Upper lobe of right lung (tissue), 1 donor: Measurements from ENCODE around the gene TTBK2. TPM values are rescaled to one million over a fixed set of nuclear protein-coding genes. Genes with fewer than 3 reads are reported as not detected.

Experiments
- ATAC-seq: fragments of 200-7000 bp; cut with Tn5 transposase; one replicate; pipeline ENCODE4 v1.9.1; 2020; ENCODE audit warnings: mild to moderate bottlenecking, moderate library complexity
- DNase-seq: peaks from one replicate; pipeline ENCODE4 v3.0.0-alpha.2; 2020
- H3K27ac ChIP-seq: fragments of 200-600 bp; one replicate; pipeline ENCODE4 v1.8.0; 2022
- H3K27me3 ChIP-seq: fragments of 200-600 bp; one replicate; pipeline ENCODE4 v1.8.0; 2022; ENCODE audit warnings: mild to moderate bottlenecking
- H3K36me3 ChIP-seq: fragments of 200-600 bp; one replicate; pipeline ENCODE4 v1.8.0; 2022
- H3K4me1 ChIP-seq: fragments of 200-600 bp; one replicate; pipeline ENCODE4 v1.8.0; 2022
- H3K4me3 ChIP-seq: fragments of 200-600 bp; one replicate; pipeline ENCODE4 v1.8.0; 2022; ENCODE audit warnings: mild to moderate bottlenecking
- H3K9me3 ChIP-seq: fragments of 200-600 bp; one replicate; pipeline ENCODE4 v1.8.0; 2022
- CTCF ChIP-seq: fragments of 200-600 bp; IDR thresholded peaks from one replicate; pipeline ENCODE4 v1.8.0; 2022; ENCODE audit warnings: antibody characterized with exemption
- intact Hi-C: fragments of 100-400 bp; cut with DNase I; formaldehyde crosslinking; loops from one replicate; pipeline ENCODE4 v1.11.0; 2022
- total RNA-seq: library from RNA; stranded (reverse); fragmentation: NEBNext Ultra II Directional; extraction: Animal tissue kit (Norgen Biotek cat#: 25700); gene quantifications from one replicate; pipeline ENCODE4 v1.2.1, GENCODE V29; 2021
- donor health status: DM: no; HTN: yes; CAD: no; lungs with severe emphysema.

TTBK2 gene
- total RNA-seq, 1 donor from 2014 or later = 19.1 TPM

GRCh38 chr15:42868683-42869082 is 51.9 kb downstream of the TTBK2 start:
- Histone ChIP-seq H3K27me3 (no peaks in the 10 kb centered on the region), H3K27ac (no peak overlapping the region), H3K36me3 (no peaks in the 10 kb centered on the region), H3K9me3 (no peaks in the 10 kb centered on the region), H3K4me1 (no peaks in the 10 kb centered on the region), H3K4me3 (no peak overlapping the region)
- DNase-seq = no peak
- TF ChIP-seq CTCF = no peak
- intact Hi-C loops = no loop called here
- no peak for ATAC-seq

- Histone ChIP-seq H3K4me1 (no peaks in the 10 kb centered on the region), H3K27ac (no peak overlapping the region), H3K4me3 (no peak overlapping the region), H3K36me3 (peaks cover 5% of the 10 kb centered on the region), H3K27me3 (no peaks in the 10 kb centered on the region), H3K9me3 (no peaks in the 10 kb centered on the region)
- no peak for ATAC-seq
- no peak for TF ChIP-seq CTCF
- intact Hi-C loops = no loop called here
- DNase-seq = no peak
Observed at GRCh38 chr15:42863572-42864239, 56.9 kb downstream of the TTBK2 start.

GRCh38 chr15:42858999-42859789 is 61.4 kb downstream of the TTBK2 start:
- Histone ChIP-seq H3K36me3 (peaks cover 5% of the 10 kb centered on the region), H3K27me3 (no peaks in the 10 kb centered on the region), H3K9me3 (no peaks in the 10 kb centered on the region), H3K4me1 (no peaks in the 10 kb centered on the region), H3K4me3 (no peak overlapping the region), H3K27ac (no peak overlapping the region)
- intact Hi-C loops = no loop called here
- DNase-seq = no peak
- ATAC-seq = no peak
- TF ChIP-seq CTCF = no peak

DNA sequence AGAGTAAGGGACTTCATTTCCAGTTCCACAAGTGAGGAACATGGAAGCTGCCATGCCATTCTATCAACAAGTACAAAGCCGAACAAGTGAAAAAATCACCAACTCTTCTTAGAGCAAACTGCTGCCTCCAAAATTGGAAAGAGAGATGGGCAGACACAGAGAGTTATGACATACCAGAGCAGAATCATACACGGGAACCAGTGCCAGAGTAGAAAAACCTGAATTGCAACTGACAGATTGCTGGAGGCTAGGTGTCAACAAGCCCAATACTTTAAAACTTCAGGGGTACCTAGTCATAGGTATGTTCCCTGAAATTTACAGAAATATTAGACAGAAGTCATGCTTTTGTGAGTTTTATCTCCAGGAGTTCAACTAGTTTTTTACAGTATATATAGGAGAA is 62.0 kb downstream of the TTBK2 start:
- TF ChIP-seq CTCF = no peak
- DNase-seq (no peak), ATAC-seq (no peak)
- H3K36me3 ChIP-seq = peaks cover 5% of the 10 kb centered on the region
- intact Hi-C loops = no loop called here
- no peak overlapping the region for H3K27ac ChIP-seq
- no peak overlapping the region for H3K4me3 ChIP-seq
- H3K27me3 ChIP-seq = no peaks in the 10 kb centered on the region
- H3K4me1 ChIP-seq = no peaks in the 10 kb centered on the region
- no peaks in the 10 kb centered on the region for H3K9me3 ChIP-seq

GRCh38 chr15:42854576-42854975 is 66.0 kb downstream of the TTBK2 start:
- ATAC-seq (no peak), DNase-seq (no peak)
- Histone ChIP-seq H3K4me1 (no peaks in the 10 kb centered on the region), H3K9me3 (no peaks in the 10 kb centered on the region), H3K36me3 (no peaks in the 10 kb centered on the region), H3K4me3 (no peak overlapping the region), H3K27me3 (no peaks in the 10 kb centered on the region), H3K27ac (no peak overlapping the region)
- no peak for TF ChIP-seq CTCF
- intact Hi-C loops = no loop called here
